CD4-positive, alpha-beta memory T cell (primary cell): ENCODE data around the gene EXOC3. TPM values are rescaled to one million over a fixed set of nuclear protein-coding genes. Genes with fewer than 3 reads are reported as not detected.

Experiments
- CTCF ChIA-PET: fragments of 350-600 bp; sonication (Branson Sonifier 250); formaldehyde crosslinking; loops from one replicate; lab custom pipeline; 2021; ENCODE audit warnings: inconsistent platforms; ENCODE audit not compliant: partially characterized antibody; lab: Charles Lee
- POLR2A ChIA-PET: fragments of 350-600 bp; sonication (Branson Sonifier 250); formaldehyde crosslinking; loops from one replicate; lab custom pipeline; 2021; ENCODE audit not compliant: partially characterized antibody; lab: Charles Lee
- DNase-seq, 5 donors: peaks; one replicate each; pipeline versions ENCODE4 v3.0.0 to v3.0.0-alpha.2; 2020 to 2022; ENCODE audit warnings: mixed read lengths in 1 of 5
- H3K27ac ChIP-seq: one replicate; pipeline ENCODE4 v1.7.0; 2013; ENCODE audit warnings: low read depth, low read length
- H3K27me3 ChIP-seq: 2 replicates; pipeline ENCODE4 v1.7.0; 2013; ENCODE audit warnings: mild to moderate bottlenecking, low read length, moderate library complexity; ENCODE audit not compliant: insufficient read depth
- H3K36me3 ChIP-seq: 2 replicates; pipeline ENCODE4 v1.7.0; 2013; ENCODE audit warnings: mild to moderate bottlenecking, low read length, moderate library complexity; ENCODE audit not compliant: insufficient read depth
- H3K4me1 ChIP-seq: 2 replicates; pipeline ENCODE4 v1.7.0; 2013; ENCODE audit warnings: mild to moderate bottlenecking, low read length, moderate library complexity; ENCODE audit not compliant: insufficient read depth
- H3K4me3 ChIP-seq, 2 donors: one replicate each; pipeline ENCODE4 v1.7.0; 2013; ENCODE audit warnings: low read length in 2 of 2, mild to moderate bottlenecking in 1 of 2
- H3K9me3 ChIP-seq, 2 donors: one replicate each; pipeline ENCODE4 v1.7.0; 2013; ENCODE audit warnings: low read length in 2 of 2, control low read depth in 1 of 2; ENCODE audit not compliant: control insufficient read depth in 1 of 2
- H3K27ac Mint-ChIP-seq, 7 donors: one replicate each; pipeline ENCODE4 v1.8.0; 2020 to 2021; ENCODE audit warnings: mixed read lengths in 7 of 7, mild to moderate bottlenecking in 6 of 7, inconsistent platforms in 3 of 7, moderate library complexity in 3 of 7
- H3K27me3 Mint-ChIP-seq, 2 donors: one replicate each; pipeline ENCODE4 v1.8.0; 2020 to 2021; ENCODE audit warnings: mixed read lengths in 2 of 2
- H3K36me3 Mint-ChIP-seq, 2 donors: one replicate each; pipeline ENCODE4 v1.8.0; 2020 to 2021; ENCODE audit warnings: mixed read lengths in 2 of 2, inconsistent platforms in 1 of 2, mild to moderate bottlenecking in 1 of 2
- H3K4me1 Mint-ChIP-seq, 4 donors: one replicate each; pipeline ENCODE4 v1.8.0; 2020 to 2021; ENCODE audit warnings: mixed read lengths in 4 of 4, mild to moderate bottlenecking in 1 of 4
- H3K4me3 Mint-ChIP-seq, 8 donors: one replicate each; pipeline ENCODE4 v1.8.0; 2020 to 2021; ENCODE audit warnings: mixed read lengths in 8 of 8, mild to moderate bottlenecking in 7 of 8, moderate library complexity in 6 of 8, inconsistent platforms in 3 of 8
- H3K9me3 Mint-ChIP-seq, 8 donors: one replicate each; pipeline ENCODE4 v1.8.0; 2020 to 2021; ENCODE audit warnings: mixed read lengths in 8 of 8, mild to moderate bottlenecking in 5 of 8, inconsistent platforms in 3 of 8, moderate library complexity in 1 of 8
- intact Hi-C: fragments of 100-400 bp; cut with micrococcal nuclease; formaldehyde crosslinking; loops from one replicate; pipeline ENCODE4 v1.15.1; 2023
- polyA plus RNA-seq, 2 donors: library from polyadenylated mRNA; unstranded; fragments of 300-500 nt; fragmentation: Illumina TruSeq; gene quantifications; one replicate each; pipeline ENCODE4 v1.2.3, GENCODE V29; 2021
- total RNA-seq, 2 experiments: library from RNA; stranded (reverse); gene quantifications; one replicate each; pipeline ENCODE4 v1.2.3, GENCODE V29; 2021

Gene EXOC3
- total and polyA plus RNA-seq, 4 experiments from 2014 or later, result 32.0 to 96.1 (median 62.9) TPM

- Mint-ChIP-seq H3K4me1 (peaks cover 19 to 43% (median 35%) of the 10 kb centered on the region in 4 donors), H3K9me3 (no peaks in the 10 kb centered on the region), H3K36me3 (peaks cover 18 to 34% of the 10 kb centered on the region in 2 donors), H3K27ac (peak overlapping the region; percentile 84 to 91 (median 88)), H3K4me3 (peak overlapping the region; percentile 87 to 96 (median 92)), H3K27me3 (no peaks in the 10 kb centered on the region)
- no peaks in the 10 kb centered on the region for H3K27me3 ChIP-seq
- H3K4me1 ChIP-seq, result peaks cover 34% of the 10 kb centered on the region
- CTCF ChIA-PET, result interaction anchor here (1.3 kb wide), 2 partner anchors 10 to 30 kb away, joined by 3 to 4 read pairs; no protein-coding TSS in a partner anchor
- POLR2A ChIA-PET, result interaction anchor here (1.0 to 1.4 kb wide), 4 partner anchors 30 to 224 kb away, joined by 3 to 9 read pairs (median 4); no protein-coding TSS in a partner anchor
- DNase-seq, result peak in 4 of 5 donors; percentile 17 to 33 (median 28)
- no peaks in the 10 kb centered on the region for H3K9me3 ChIP-seq
- H3K36me3 ChIP-seq, result peaks cover 21% of the 10 kb centered on the region
- intact Hi-C loops, result loop anchor here (2.0 to 10.0 kb wide), 3 partner anchors 29 to 229 kb away; partner anchors contain the start of genes CCDC127, PDCD6 and SDHA
- peak overlapping the region; percentile 77 for H3K27ac ChIP-seq
- H3K4me3 ChIP-seq, result peak overlapping the region; percentile 92 to 95
Measured at GRCh38 chr5:443239-444151, 519 bp downstream of the EXOC3 start.

GRCh38 chr5:444226-444625 lies 1.2 kb downstream of the EXOC3 start:
- intact Hi-C loops, result loop anchor here (5.0 to 10.0 kb wide), 2 partner anchors 172 to 229 kb away; partner anchors contain the start of genes CCDC127, PDCD6 and SDHA
- H3K9me3 Mint-ChIP-seq, result no peaks in the 10 kb centered on the region
- no peaks in the 10 kb centered on the region for H3K9me3 ChIP-seq
- DNase-seq, result no peak
- POLR2A ChIA-PET, result interaction anchor here (1.0 kb wide), 1 partner anchor 29 kb away, joined by 3 read pairs; no protein-coding TSS in a partner anchor
- H3K4me3 Mint-ChIP-seq, result peak overlapping the region; percentile 81 to 96 (median 92)
- peak overlapping the region in 1 of 2 donors; percentile 95 for H3K4me3 ChIP-seq
- peaks cover 28% of the 10 kb centered on the region for H3K36me3 ChIP-seq
- CTCF ChIA-PET, result interaction anchor here (1.3 kb wide), 2 partner anchors 10 to 29 kb away, joined by 3 to 4 read pairs; no protein-coding TSS in a partner anchor
- peaks cover 34% of the 10 kb centered on the region for H3K4me1 ChIP-seq
- peak overlapping the region; percentile 49 to 92 (median 89) for H3K27ac Mint-ChIP-seq
- no peaks in the 10 kb centered on the region for H3K27me3 ChIP-seq
- H3K4me1 Mint-ChIP-seq, result peaks cover 21 to 50% (median 36%) of the 10 kb centered on the region in 4 donors
- H3K27me3 Mint-ChIP-seq, result no peaks in the 10 kb centered on the region
- H3K27ac ChIP-seq, result no peak overlapping the region
- peaks cover 25 to 41% of the 10 kb centered on the region in 2 donors for H3K36me3 Mint-ChIP-seq

- no peak for DNase-seq
- Mint-ChIP-seq H3K4me3 (peak overlapping the region in 3 of 8 donors; percentile 24 to 47 (median 25)), H3K27ac (peak overlapping the region in 3 of 7 donors; percentile 23 to 84 (median 72)), H3K9me3 (peaks cover 0 to 4% (median 2%) of the 10 kb centered on the region in 8 donors), H3K27me3 (no peaks in the 10 kb centered on the region), H3K4me1 (peaks cover 27 to 59% (median 40%) of the 10 kb centered on the region in 4 donors), H3K36me3 (peaks cover 39 to 53% of the 10 kb centered on the region in 2 donors)
- intact Hi-C loops, result loop anchor here (10.0 kb wide), 1 partner anchor 231 kb away; the partner anchor contains the start of genes CCDC127 and SDHA
- Histone ChIP-seq H3K4me1 (peaks cover 34% of the 10 kb centered on the region), H3K9me3 (no peaks in the 10 kb centered on the region), H3K36me3 (peaks cover 38% of the 10 kb centered on the region), H3K27ac (no peak overlapping the region), H3K4me3 (no peak overlapping the region), H3K27me3 (no peaks in the 10 kb centered on the region)
- ChIA-PET CTCF (interaction anchor here (1.4 to 2.8 kb wide), 4 partner anchors 18 to 227 kb away, joined by 3 to 15 read pairs (median 6); partner anchors contain the start of gene SDHA), POLR2A (interaction anchor here (3.6 kb wide), 1 partner anchor 27 kb away, joined by 22 read pairs; no protein-coding TSS in a partner anchor)
Measured at GRCh38 chr5:445591-445990, 2.6 kb downstream of the EXOC3 start.

GRCh38 chr5:446066-446882 lies 3.3 kb downstream of the EXOC3 start:
- DNase-seq, result no peak

GRCh38 chr5:446883-447263 lies 3.9 kb downstream of the EXOC3 start:
- H3K4me1 ChIP-seq, result peaks cover 31% of the 10 kb centered on the region
- H3K27me3 Mint-ChIP-seq, result no peaks in the 10 kb centered on the region
- no peak overlapping the region for H3K4me3 ChIP-seq
- H3K27me3 ChIP-seq, result no peaks in the 10 kb centered on the region
- no peak overlapping the region for H3K27ac ChIP-seq
- H3K4me1 Mint-ChIP-seq, result peaks cover 27 to 56% (median 39%) of the 10 kb centered on the region in 4 donors
- peaks cover 50% of the 10 kb centered on the region for H3K36me3 ChIP-seq
- peak overlapping the region in 5 of 7 donors; percentile 53 to 85 (median 75) for H3K27ac Mint-ChIP-seq
- peaks cover 0 to 3% of the 10 kb centered on the region in 2 donors for H3K9me3 ChIP-seq
- peaks cover 52 to 65% of the 10 kb centered on the region in 2 donors for H3K36me3 Mint-ChIP-seq
- peak overlapping the region in 3 of 8 donors; percentile 29 to 50 (median 39) for H3K4me3 Mint-ChIP-seq
- peak in 4 of 5 donors; percentile 24 to 39 (median 36) for DNase-seq
- intact Hi-C loops, result loop anchor here (10.0 kb wide), 1 partner anchor 232 kb away; the partner anchor contains the start of genes CCDC127 and SDHA
- H3K9me3 Mint-ChIP-seq, result peaks cover 1 to 17% (median 7%) of the 10 kb centered on the region in 8 donors
- ChIA-PET CTCF (interaction anchor here (0.6 to 2.8 kb wide), 14 partner anchors 8 to 456 kb away, joined by 3 to 15 read pairs (median 4); partner anchors contain the start of gene SDHA), POLR2A (interaction anchor here (0.7 to 3.6 kb wide), 3 partner anchors 26 to 229 kb away, joined by 3 to 22 read pairs (median 5); partner anchors contain the start of genes CCDC127, PDCD6 and SDHA)

More at GRCh38 chr5:446066-446882, 3.3 kb downstream of the EXOC3 start:
- Mint-ChIP-seq H3K27me3 (no peaks in the 10 kb centered on the region), H3K27ac (peak overlapping the region in 5 of 7 donors; percentile 53 to 85 (median 75)), H3K9me3 (peaks cover 0 to 11% (median 2%) of the 10 kb centered on the region in 8 donors), H3K4me1 (peaks cover 27 to 59% (median 40%) of the 10 kb centered on the region in 4 donors), H3K36me3 (peaks cover 46 to 60% of the 10 kb centered on the region in 2 donors), H3K4me3 (peak overlapping the region in 4 of 8 donors; percentile 29 to 50 (median 43))
- H3K4me3 ChIP-seq, result no peak overlapping the region
- peaks cover 34% of the 10 kb centered on the region for H3K4me1 ChIP-seq
- POLR2A ChIA-PET, result interaction anchor here (0.7 to 3.6 kb wide), 3 partner anchors 26 to 228 kb away, joined by 3 to 22 read pairs (median 5); partner anchors contain the start of genes CCDC127, PDCD6 and SDHA
- H3K27me3 ChIP-seq, result no peaks in the 10 kb centered on the region
- H3K9me3 ChIP-seq, result no peaks in the 10 kb centered on the region
- H3K27ac ChIP-seq, result no peak overlapping the region
- intact Hi-C loops, result loop anchor here (10.0 kb wide), 1 partner anchor 231 kb away; the partner anchor contains the start of genes CCDC127 and SDHA
- peaks cover 44% of the 10 kb centered on the region for H3K36me3 ChIP-seq
- CTCF ChIA-PET, result interaction anchor here (0.7 to 2.8 kb wide), 14 partner anchors 9 to 258 kb away, joined by 3 to 15 read pairs (median 4); partner anchors contain the start of gene SDHA
